SK-N-SH treated with all-trans-retinoic acid at 6 μM for 48 hours (cell line): Measurements from ENCODE around the gene DBI.

Experiments used
- ARNTL ChIP-seq: fragments of 450-650 bp; formaldehyde crosslinking; IDR thresholded peaks from 2 replicates; pipeline ENCODE4 v1.5.0; 2020; ENCODE audit warnings: low read depth, mild to moderate bottlenecking, moderate library complexity, borderline replicate concordance
- CREB5 ChIP-seq: fragments of 250-450 bp; sonication (Bioruptor Pico); IDR thresholded peaks from 2 replicates; pipeline ENCODE4 v1.5.1; 2020; ENCODE audit warnings: low read depth, mild to moderate bottlenecking, moderate library complexity
- ESRRG ChIP-seq: fragments of 250-450 bp; sonication (Bioruptor Pico); IDR thresholded peaks from 2 replicates; pipeline ENCODE4 v1.6.1; 2021; ENCODE audit warnings: mild to moderate bottlenecking
- ISL1 ChIP-seq: fragments of 250-450 bp; sonication (Bioruptor Pico); IDR thresholded peaks from 2 replicates; pipeline ENCODE4 v2.1.2; 2022; ENCODE audit warnings: mild to moderate bottlenecking, moderate library complexity
- OSR1 ChIP-seq: fragments of 250-450 bp; sonication (Bioruptor Pico); IDR thresholded peaks from 2 replicates; pipeline ENCODE4 v1.8.0; 2022; ENCODE audit warnings: moderate library complexity, mild to moderate bottlenecking, inconsistent platforms
- PPARA ChIP-seq: fragments of 250-450 bp; sonication (Bioruptor Pico); IDR thresholded peaks from 2 replicates; pipeline ENCODE4 v1.5.0; 2020; ENCODE audit warnings: mild to moderate bottlenecking, borderline replicate concordance
- RARB ChIP-seq: fragments of 250-450 bp; sonication (Bioruptor Pico); IDR thresholded peaks from 2 replicates; pipeline ENCODE4 v1.8.0; 2021; ENCODE audit warnings: mild to moderate bottlenecking, moderate library complexity
- TCF4 ChIP-seq: fragments of 250-450 bp; sonication (Bioruptor Pico); IDR thresholded peaks from 2 replicates; pipeline ENCODE4 v1.8.0; 2021; ENCODE audit warnings: mild to moderate bottlenecking, moderate library complexity, borderline replicate concordance
- TOX ChIP-seq: fragments of 250-450 bp; sonication (Bioruptor Pico); IDR thresholded peaks from 2 replicates; pipeline ENCODE4 v1.8.0; 2021; ENCODE audit warnings: mild to moderate bottlenecking, moderate library complexity, borderline replicate concordance
- ZFP3 ChIP-seq: fragments of 250-450 bp; sonication (Bioruptor Pico); IDR thresholded peaks from 2 replicates; pipeline ENCODE4 v1.5.0; 2020; ENCODE audit warnings: mild to moderate bottlenecking, moderate library complexity
- ZFP30 ChIP-seq: fragments of 450-650 bp; formaldehyde crosslinking; IDR thresholded peaks from 2 replicates; pipeline ENCODE4 v1.5.0; 2022; ENCODE audit warnings: mild to moderate bottlenecking, moderate library complexity
- ZNF70 ChIP-seq: fragments of 450-650 bp; formaldehyde crosslinking; IDR thresholded peaks from 2 replicates; pipeline ENCODE4 v1.5.0; 2020; ENCODE audit warnings: mild to moderate bottlenecking, moderate library complexity
- TF ChIP-seq, protein P1 (sequence below): fragments of 250-450 bp; sonication (Bioruptor Pico); IDR thresholded peaks from 2 replicates; pipeline ENCODE4 v1.8.0; 2020; ENCODE audit warnings: mild to moderate bottlenecking, moderate library complexity, borderline replicate concordance

- TF ChIP-seq, protein P1, sequence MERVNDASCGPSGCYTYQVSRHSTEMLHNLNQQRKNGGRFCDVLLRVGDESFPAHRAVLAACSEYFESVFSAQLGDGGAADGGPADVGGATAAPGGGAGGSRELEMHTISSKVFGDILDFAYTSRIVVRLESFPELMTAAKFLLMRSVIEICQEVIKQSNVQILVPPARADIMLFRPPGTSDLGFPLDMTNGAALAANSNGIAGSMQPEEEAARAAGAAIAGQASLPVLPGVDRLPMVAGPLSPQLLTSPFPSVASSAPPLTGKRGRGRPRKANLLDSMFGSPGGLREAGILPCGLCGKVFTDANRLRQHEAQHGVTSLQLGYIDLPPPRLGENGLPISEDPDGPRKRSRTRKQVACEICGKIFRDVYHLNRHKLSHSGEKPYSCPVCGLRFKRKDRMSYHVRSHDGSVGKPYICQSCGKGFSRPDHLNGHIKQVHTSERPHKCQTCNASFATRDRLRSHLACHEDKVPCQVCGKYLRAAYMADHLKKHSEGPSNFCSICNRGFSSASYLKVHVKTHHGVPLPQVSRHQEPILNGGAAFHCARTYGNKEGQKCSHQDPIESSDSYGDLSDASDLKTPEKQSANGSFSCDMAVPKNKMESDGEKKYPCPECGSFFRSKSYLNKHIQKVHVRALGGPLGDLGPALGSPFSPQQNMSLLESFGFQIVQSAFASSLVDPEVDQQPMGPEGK (CRISPR knock-in tag), result no peak
- TF ChIP-seq RARB, result no peak
- TF ChIP-seq ESRRG (CRISPR knock-in tag), result no peak
- TF ChIP-seq ARNTL (CRISPR knock-in tag), result no peak
- TF ChIP-seq CREB5 (CRISPR knock-in tag), result no peak
- TF ChIP-seq PPARA (CRISPR knock-in tag), result no peak
- no peak for TF ChIP-seq ZFP3 (CRISPR knock-in tag)
- no peak for TF ChIP-seq ZFP30 (CRISPR knock-in tag)
- no peak for TF ChIP-seq OSR1 (CRISPR knock-in tag)
- TF ChIP-seq TCF4 (CRISPR knock-in tag), result no peak
- TF ChIP-seq ISL1 (CRISPR knock-in tag), result no peak
- TF ChIP-seq TOX, result no peak
- TF ChIP-seq ZNF70 (CRISPR knock-in tag), result no peak
Measured at GRCh38 chr2:119326938-119327337, 39.8 kb upstream of the DBI start.
